Neural progenitor cell (in vitro differentiated cells): ENCODE data around the gene BLOC1S4. TPM values are rescaled to one million over a fixed set of nuclear protein-coding genes. Genes with fewer than 3 reads are reported as not detected.

Experiments used
- DNase-seq: peaks from one replicate; pipeline ENCODE4 v3.0.0-alpha.2; 2016; ENCODE audit warnings: low spot score
- H2AFZ ChIP-seq: fragments of 200-600 bp; sonication (generic); replicated peaks from 2 replicates; pipeline ENCODE4 v1.6.1; 2016; ENCODE audit warnings: antibody characterized with exemption
- H3F3A ChIP-seq: fragments of 200-600 bp; sonication (generic); 2 replicates; pipeline ENCODE4 v1.6.1; 2016; ENCODE audit warnings: antibody characterized with exemption, low read depth
- H3K27ac ChIP-seq: fragments of 200-600 bp; sonication (generic); 2 replicates; pipeline ENCODE4 v1.5.1; 2016; ENCODE audit warnings: mild to moderate bottlenecking
- H3K27me3 ChIP-seq: fragments of 200-600 bp; sonication (generic); 2 replicates; pipeline ENCODE4 v1.6.1; 2016; ENCODE audit warnings: mild to moderate bottlenecking, moderate library complexity
- H3K36me3 ChIP-seq: fragments of 200-600 bp; sonication (generic); 2 replicates; pipeline ENCODE4 v1.5.1; 2016
- H3K4me1 ChIP-seq: fragments of 200-600 bp; sonication (generic); 2 replicates; pipeline ENCODE4 v1.6.1; 2016; ENCODE audit warnings: mixed run types
- H3K4me2 ChIP-seq: fragments of 200-600 bp; sonication (generic); 2 replicates; pipeline ENCODE4 v1.6.1; 2016
- H3K4me3 ChIP-seq: fragments of 200-600 bp; sonication (generic); 2 replicates; pipeline ENCODE4 v1.5.1; 2016
- H3K79me2 ChIP-seq: fragments of 200-600 bp; sonication (generic); 2 replicates; pipeline ENCODE4 v1.6.1; 2016; ENCODE audit warnings: low read depth
- H3K9ac ChIP-seq: fragments of 200-600 bp; sonication (generic); 2 replicates; pipeline ENCODE4 v1.6.1; 2016
- H3K9me3 ChIP-seq: fragments of 200-600 bp; sonication (generic); 2 replicates; pipeline ENCODE4 v1.5.1; 2016; ENCODE audit warnings: low read depth
- H4K20me1 ChIP-seq: fragments of 200-600 bp; sonication (generic); 2 replicates; pipeline ENCODE4 v1.6.1; 2016; ENCODE audit warnings: low read depth
- H3K27ac Mint-ChIP-seq: 3 replicates; pipeline ENCODE4 v1.8.0; 2021; ENCODE audit warnings: mixed read lengths
- H3K27me3 Mint-ChIP-seq: 2 replicates; pipeline ENCODE4 v1.8.0; 2022; ENCODE audit warnings: low read depth, mild to moderate bottlenecking, inconsistent platforms, moderate library complexity, mixed read lengths; ENCODE audit not compliant: insufficient read depth
- H3K36me3 Mint-ChIP-seq: 3 replicates; pipeline ENCODE4 v1.8.0; 2021; ENCODE audit warnings: mixed read lengths
- H3K4me1 Mint-ChIP-seq: 3 replicates; pipeline ENCODE4 v1.8.0; 2021; ENCODE audit warnings: mixed read lengths
- H3K4me3 Mint-ChIP-seq: 3 replicates; pipeline ENCODE4 v1.8.0; 2021; ENCODE audit warnings: mild to moderate bottlenecking, moderate library complexity, mixed read lengths
- H3K9me3 Mint-ChIP-seq: 3 replicates; pipeline ENCODE4 v1.8.0; 2020; ENCODE audit warnings: mixed read lengths
- EZH2 ChIP-seq: fragments of 200-600 bp; sonication (generic); IDR thresholded peaks from 2 replicates; pipeline ENCODE4 v1.6.1; 2017; ENCODE audit warnings: antibody characterized with exemption, mild to moderate bottlenecking, moderate library complexity
- EZH2phosphoT487 ChIP-seq: fragments of 200-600 bp; sonication (generic); IDR thresholded peaks from 2 replicates; pipeline ENCODE4 v1.6.1; 2017; ENCODE audit warnings: antibody characterized with exemption
- total RNA-seq: library from RNA; depleted of rRNA; stranded (reverse); fragments of >200 nt; gene quantifications from 2 replicates; pipeline ENCODE4 v1.2.3, GENCODE V29; 2015; ENCODE audit warnings: low replicate concordance
- TF ChIP-seq, protein P1 (sequence below): fragments of 200-600 bp; sonication (generic); IDR thresholded peaks from 2 replicates; pipeline ENCODE4 v1.5.1; 2017; ENCODE audit warnings: antibody characterized with exemption, mild to moderate bottlenecking

Gene BLOC1S4
- total RNA-seq, 1 donor from 2014 or later: 10.5 TPM

DNA sequence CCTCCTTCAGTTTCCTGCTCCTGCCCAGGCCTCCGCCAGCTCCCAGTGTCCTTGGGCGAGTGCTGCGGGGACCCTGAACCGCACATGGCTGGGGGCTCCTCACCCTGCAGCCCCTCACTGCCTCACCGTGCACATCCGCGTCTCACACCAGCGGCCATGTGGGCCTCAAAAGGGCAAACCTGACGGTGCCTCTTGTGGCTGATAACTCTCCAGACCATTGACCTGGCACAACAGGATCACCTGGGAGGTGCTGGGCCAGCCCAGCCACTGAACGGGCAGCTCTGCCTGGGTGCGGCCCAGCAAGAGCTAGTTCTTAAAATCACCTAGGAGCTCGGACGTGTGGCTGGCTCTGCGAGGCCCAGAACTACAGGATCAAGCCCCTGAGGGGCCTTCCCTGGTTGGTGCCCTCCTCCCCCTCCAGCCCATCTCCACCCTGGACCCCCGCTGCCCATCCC, 26.4 kb upstream of the BLOC1S4 start:
- Histone ChIP-seq H3K27me3 (no peaks in the 10 kb centered on the region), H3K4me2 (no peak overlapping the region), H2AFZ (no peak overlapping the region), H3K36me3 (no peaks in the 10 kb centered on the region), H3K4me3 (no peak overlapping the region), H3K27ac (no peak overlapping the region), H3K9ac (no peak overlapping the region), H3K9me3 (no peaks in the 10 kb centered on the region), H4K20me1 (no peaks in the 10 kb centered on the region), H3K79me2 (no peaks in the 10 kb centered on the region), H3K4me1 (no peaks in the 10 kb centered on the region), H3F3A (no peaks in the 10 kb centered on the region)
- H3K27me3 Mint-ChIP-seq: peaks cover 10% of the 10 kb centered on the region
- no peak overlapping the region for H3K4me3 Mint-ChIP-seq
- H3K27ac Mint-ChIP-seq: no peak overlapping the region
- DNase-seq: no peak
- H3K36me3 Mint-ChIP-seq: no peaks in the 10 kb centered on the region
- H3K4me1 Mint-ChIP-seq: peaks cover 23% of the 10 kb centered on the region
- H3K9me3 Mint-ChIP-seq: peaks cover 13% of the 10 kb centered on the region
- TF ChIP-seq EZH2 (no peak), EZH2phosphoT487 (no peak)
- TF ChIP-seq, protein P1, sequence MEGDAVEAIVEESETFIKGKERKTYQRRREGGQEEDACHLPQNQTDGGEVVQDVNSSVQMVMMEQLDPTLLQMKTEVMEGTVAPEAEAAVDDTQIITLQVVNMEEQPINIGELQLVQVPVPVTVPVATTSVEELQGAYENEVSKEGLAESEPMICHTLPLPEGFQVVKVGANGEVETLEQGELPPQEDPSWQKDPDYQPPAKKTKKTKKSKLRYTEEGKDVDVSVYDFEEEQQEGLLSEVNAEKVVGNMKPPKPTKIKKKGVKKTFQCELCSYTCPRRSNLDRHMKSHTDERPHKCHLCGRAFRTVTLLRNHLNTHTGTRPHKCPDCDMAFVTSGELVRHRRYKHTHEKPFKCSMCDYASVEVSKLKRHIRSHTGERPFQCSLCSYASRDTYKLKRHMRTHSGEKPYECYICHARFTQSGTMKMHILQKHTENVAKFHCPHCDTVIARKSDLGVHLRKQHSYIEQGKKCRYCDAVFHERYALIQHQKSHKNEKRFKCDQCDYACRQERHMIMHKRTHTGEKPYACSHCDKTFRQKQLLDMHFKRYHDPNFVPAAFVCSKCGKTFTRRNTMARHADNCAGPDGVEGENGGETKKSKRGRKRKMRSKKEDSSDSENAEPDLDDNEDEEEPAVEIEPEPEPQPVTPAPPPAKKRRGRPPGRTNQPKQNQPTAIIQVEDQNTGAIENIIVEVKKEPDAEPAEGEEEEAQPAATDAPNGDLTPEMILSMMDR: no peak

DNA sequence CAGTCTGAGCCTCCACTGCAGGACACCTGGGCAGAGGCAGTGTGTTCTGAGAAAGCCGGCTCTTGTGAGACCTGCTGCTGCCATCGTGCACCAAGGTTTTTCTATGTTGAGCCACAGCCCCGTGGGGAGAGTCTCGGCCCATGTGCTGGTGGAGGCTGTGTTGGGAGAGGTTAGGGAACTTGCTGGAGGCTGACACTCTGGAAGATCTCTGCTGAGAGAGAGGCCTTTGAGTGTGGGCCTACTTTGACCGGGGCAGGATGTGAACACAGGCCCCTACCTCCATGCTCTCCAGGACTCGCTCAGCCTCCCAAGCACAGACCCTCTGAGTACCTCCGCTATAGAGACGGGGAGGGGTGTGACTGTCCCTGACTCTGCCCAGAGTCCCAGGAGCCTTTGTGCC, 23.6 kb upstream of the BLOC1S4 start:
- peaks cover 9% of the 10 kb centered on the region for H3K9me3 Mint-ChIP-seq
- Histone ChIP-seq H3K27ac (no peak overlapping the region), H3K9ac (no peak overlapping the region), H3K4me2 (no peak overlapping the region), H3K36me3 (no peaks in the 10 kb centered on the region), H2AFZ (no peak overlapping the region), H3K4me1 (no peaks in the 10 kb centered on the region), H3F3A (no peaks in the 10 kb centered on the region), H3K4me3 (no peak overlapping the region), H3K79me2 (no peaks in the 10 kb centered on the region), H3K27me3 (no peaks in the 10 kb centered on the region), H3K9me3 (no peaks in the 10 kb centered on the region), H4K20me1 (no peaks in the 10 kb centered on the region)
- H3K27me3 Mint-ChIP-seq: peaks cover 10% of the 10 kb centered on the region
- DNase-seq: no peak
- H3K4me1 Mint-ChIP-seq: peaks cover 23% of the 10 kb centered on the region
- peaks cover 3% of the 10 kb centered on the region for H3K36me3 Mint-ChIP-seq
- no peak for TF ChIP-seq EZH2
- TF ChIP-seq, protein P1: no peak
- no peak for TF ChIP-seq EZH2phosphoT487
- no peak overlapping the region for H3K4me3 Mint-ChIP-seq
- no peak overlapping the region for H3K27ac Mint-ChIP-seq

DNA sequence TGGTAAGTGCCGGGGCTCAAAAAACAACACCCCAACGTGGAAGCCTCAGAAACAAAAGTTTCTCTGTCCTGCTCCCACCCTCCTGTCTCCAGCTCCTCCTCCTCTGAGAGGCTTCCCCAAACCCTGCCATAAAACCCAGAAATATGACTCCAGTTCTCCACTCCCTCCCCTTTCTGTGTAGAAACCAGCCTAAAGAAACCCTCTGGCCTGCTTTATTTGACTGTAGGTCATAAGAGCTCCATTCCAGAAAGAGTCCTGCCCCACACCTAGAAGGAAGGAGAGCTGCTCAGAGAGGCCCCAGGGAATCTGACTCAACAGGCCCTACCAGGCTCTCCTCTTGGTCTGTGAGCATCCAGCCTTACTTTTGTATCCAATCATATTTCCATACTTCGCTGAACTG, 23.2 kb upstream of the BLOC1S4 start:
- Histone ChIP-seq H3K4me2 (no peak overlapping the region), H3K27me3 (no peaks in the 10 kb centered on the region), H4K20me1 (no peaks in the 10 kb centered on the region), H3K9me3 (no peaks in the 10 kb centered on the region), H3K4me1 (no peaks in the 10 kb centered on the region), H2AFZ (no peak overlapping the region), H3K9ac (no peak overlapping the region), H3K27ac (no peak overlapping the region), H3K4me3 (no peak overlapping the region), H3K79me2 (no peaks in the 10 kb centered on the region), H3K36me3 (no peaks in the 10 kb centered on the region), H3F3A (no peaks in the 10 kb centered on the region)
- H3K4me1 Mint-ChIP-seq: peaks cover 23% of the 10 kb centered on the region
- H3K4me3 Mint-ChIP-seq: no peak overlapping the region
- H3K36me3 Mint-ChIP-seq: peaks cover 3% of the 10 kb centered on the region
- no peak for DNase-seq
- peaks cover 6% of the 10 kb centered on the region for H3K9me3 Mint-ChIP-seq
- H3K27me3 Mint-ChIP-seq: peaks cover 8% of the 10 kb centered on the region
- H3K27ac Mint-ChIP-seq: peak overlapping the region; percentile 58
- TF ChIP-seq EZH2phosphoT487: no peak
- TF ChIP-seq, protein P1: no peak
- no peak for TF ChIP-seq EZH2
